ENCODE results near the gene LPIN3. TPM values are rescaled to one million over a fixed set of nuclear protein-coding genes. Genes with fewer than 3 reads are reported as not detected.

LPIN3 gene
- total RNA-seq, 1 experiment from 2014 or later: 18.5 TPM

DNA sequence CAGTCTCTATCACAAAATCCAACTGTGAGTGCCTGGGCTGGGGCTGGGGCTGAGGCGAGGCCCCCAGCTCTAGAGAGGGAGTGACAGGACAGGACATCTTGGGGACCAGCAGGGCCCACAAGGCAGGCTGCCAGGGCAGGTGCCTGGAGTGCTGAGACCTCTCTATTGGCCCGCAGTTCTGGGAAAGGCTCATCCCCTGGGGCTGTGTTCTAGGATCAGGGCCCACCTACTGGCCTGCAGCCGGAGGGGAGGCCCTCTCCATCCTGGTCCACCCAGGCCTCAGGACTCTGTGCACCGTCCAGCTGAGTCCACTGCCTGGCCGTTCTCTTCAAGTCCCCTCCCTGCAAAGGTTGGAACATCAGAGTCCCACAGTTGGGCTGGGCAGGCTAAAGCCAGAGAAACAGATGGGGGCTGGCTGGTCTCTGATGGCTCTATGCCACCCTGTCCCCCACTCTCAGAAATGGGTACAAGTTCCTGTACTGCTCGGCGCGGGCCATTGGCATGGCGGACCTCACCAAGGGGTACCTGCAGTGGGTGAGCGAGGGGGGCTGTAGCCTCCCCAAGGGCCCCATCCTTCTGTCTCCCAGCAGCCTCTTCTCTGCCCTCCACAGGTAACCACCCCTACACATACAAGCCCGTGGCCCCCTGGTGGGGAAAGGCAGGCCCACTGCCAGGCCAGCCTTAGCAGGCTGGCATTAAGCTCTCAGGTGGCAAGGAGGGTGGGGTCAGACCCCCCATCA lies 17.0 kb downstream of the LPIN3 start:
- H3K9me3 ChIP-seq (ENCODE audit: control insufficient read depth in 1 of 2, insufficient read depth in 1 of 2, low read depth in 1 of 2, low read length in 2 of 2): no peaks in the 10 kb centered on the region
- CTCF ChIA-PET: no interaction called here
- no peaks in the 10 kb centered on the region for H3K9me2 ChIP-seq (ENCODE audit: insufficient read depth)
- 0 out of 4 replicates have a peak, but pooled peaks cover 0 to 3% of the 10 kb centered on the region in 2 experiments for H3K36me3 ChIP-seq (ENCODE audit: control insufficient read depth in 1 of 2, insufficient read depth in 2 of 2, low read length in 2 of 2)
- TF ChIP-seq, protein P1, sequence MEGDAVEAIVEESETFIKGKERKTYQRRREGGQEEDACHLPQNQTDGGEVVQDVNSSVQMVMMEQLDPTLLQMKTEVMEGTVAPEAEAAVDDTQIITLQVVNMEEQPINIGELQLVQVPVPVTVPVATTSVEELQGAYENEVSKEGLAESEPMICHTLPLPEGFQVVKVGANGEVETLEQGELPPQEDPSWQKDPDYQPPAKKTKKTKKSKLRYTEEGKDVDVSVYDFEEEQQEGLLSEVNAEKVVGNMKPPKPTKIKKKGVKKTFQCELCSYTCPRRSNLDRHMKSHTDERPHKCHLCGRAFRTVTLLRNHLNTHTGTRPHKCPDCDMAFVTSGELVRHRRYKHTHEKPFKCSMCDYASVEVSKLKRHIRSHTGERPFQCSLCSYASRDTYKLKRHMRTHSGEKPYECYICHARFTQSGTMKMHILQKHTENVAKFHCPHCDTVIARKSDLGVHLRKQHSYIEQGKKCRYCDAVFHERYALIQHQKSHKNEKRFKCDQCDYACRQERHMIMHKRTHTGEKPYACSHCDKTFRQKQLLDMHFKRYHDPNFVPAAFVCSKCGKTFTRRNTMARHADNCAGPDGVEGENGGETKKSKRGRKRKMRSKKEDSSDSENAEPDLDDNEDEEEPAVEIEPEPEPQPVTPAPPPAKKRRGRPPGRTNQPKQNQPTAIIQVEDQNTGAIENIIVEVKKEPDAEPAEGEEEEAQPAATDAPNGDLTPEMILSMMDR (IDR thresholded peaks at IDR 0.05 in 2 of 3, conservative IDR thresholded peaks at IDR 0.05 in 1 of 3; ENCODE audit: borderline replicate concordance in 1 of 3, insufficient read depth in 1 of 3, low read depth in 2 of 3, low read length in 2 of 3): 0 out of 6 replicates have a peak, but pooled peaks of 1 of the 3 experiments have one; percentile 25
- TF ChIP-seq TCF7L2 (IDR thresholded peaks at IDR 0.05; ENCODE audit: borderline replicate concordance, extremely low read depth, insufficient read depth, insufficient read length): no peak
- no peak for DNase-seq (ENCODE audit: low read depth, low spot score)
- H3K4me1 ChIP-seq (ENCODE audit: control insufficient read depth in 1 of 2, insufficient read depth in 2 of 2, low read length in 2 of 2): no peaks in the 10 kb centered on the region
- peak; percentile 49 for ATAC-seq
- no peak overlapping the region for H2AFZ ChIP-seq (ENCODE audit: low read depth, low read length, poor library complexity, severe bottlenecking)
- RAD21 ChIA-PET (ENCODE audit: low non-redundant PET in 1 of 2, low total read pairs in 2 of 2, uncharacterized antibody in 2 of 2, unreplicated experiment in 2 of 2): no interaction called here
- H3K79me2 ChIP-seq (ENCODE audit: insufficient read depth, low read length): no peaks in the 10 kb centered on the region
- no peak overlapping the region for H3K4me2 ChIP-seq (ENCODE audit: low read length)
- intact Hi-C loops (cut with micrococcal nuclease): no loop called here
- POLR2A ChIA-PET: no interaction called here
- no peak overlapping the region for H3K4me3 ChIP-seq (replicated peaks in 1 of 2; ENCODE audit: low read depth in 1 of 2, low read length in 2 of 2)
- H3K9ac ChIP-seq (ENCODE audit: low read length): no peak overlapping the region
- H3K27me3 ChIP-seq (ENCODE audit: insufficient read depth, low read length): no peaks in the 10 kb centered on the region
- H3K27ac ChIP-seq (ENCODE audit: low read depth, low read length): no peak overlapping the region
- H4K20me1 ChIP-seq (ENCODE audit: insufficient read depth): no peaks in the 10 kb centered on the region
- no TSS peak for BruUV-seq (replicated peaks)

GRCh38 chr20:41358230-41358629 lies 17.6 kb downstream of the LPIN3 start:
- no peak overlapping the region for H3K27ac ChIP-seq (ENCODE audit: low read depth, low read length)
- no peak overlapping the region for H2AFZ ChIP-seq (ENCODE audit: low read depth, low read length, poor library complexity, severe bottlenecking)
- no peak for TF ChIP-seq FOSL1 (IDR thresholded peaks at IDR 0.05; ENCODE audit: low read depth)
- TF ChIP-seq, protein P1 (IDR thresholded peaks at IDR 0.05 in 2 of 3, conservative IDR thresholded peaks at IDR 0.05 in 1 of 3; ENCODE audit: borderline replicate concordance in 1 of 3, insufficient read depth in 1 of 3, low read depth in 2 of 3, low read length in 2 of 3): no peak
- no peak for TF ChIP-seq SRF (IDR thresholded peaks at IDR 0.05; ENCODE audit: low read depth)
- no TSS peak for BruUV-seq (replicated peaks)
- no peaks in the 10 kb centered on the region for H3K79me2 ChIP-seq (ENCODE audit: insufficient read depth, low read length)
- H3K36me3 ChIP-seq (ENCODE audit: control insufficient read depth in 1 of 2, insufficient read depth in 2 of 2, low read length in 2 of 2): 0 out of 4 replicates have a peak, but pooled peaks cover 0 to 3% of the 10 kb centered on the region in 2 experiments
- H4K20me1 ChIP-seq (ENCODE audit: insufficient read depth): no peaks in the 10 kb centered on the region
- POLR2A ChIA-PET: no interaction called here
- H3K4me3 ChIP-seq (replicated peaks in 1 of 2; ENCODE audit: low read depth in 1 of 2, low read length in 2 of 2): no peak overlapping the region
- H3K9me3 ChIP-seq (ENCODE audit: control insufficient read depth in 1 of 2, insufficient read depth in 1 of 2, low read depth in 1 of 2, low read length in 2 of 2): no peaks in the 10 kb centered on the region
- H3K4me2 ChIP-seq (ENCODE audit: low read length): no peak overlapping the region
- no peaks in the 10 kb centered on the region for H3K27me3 ChIP-seq (ENCODE audit: insufficient read depth, low read length)
- intact Hi-C loops (cut with micrococcal nuclease): no loop called here
- H3K9ac ChIP-seq (ENCODE audit: low read length): no peak overlapping the region
- H3K9me2 ChIP-seq (ENCODE audit: insufficient read depth): no peaks in the 10 kb centered on the region
- H3K4me1 ChIP-seq (ENCODE audit: control insufficient read depth in 1 of 2, insufficient read depth in 2 of 2, low read length in 2 of 2): no peaks in the 10 kb centered on the region
- ATAC-seq: no peak
- no peak for DNase-seq (ENCODE audit: low read depth, low spot score)
- CTCF ChIA-PET: interaction anchor here (0.6 kb wide), 1 partner anchor 182 kb away, joined by 3 read pairs; no protein-coding TSS in a partner anchor
- RAD21 ChIA-PET (ENCODE audit: low non-redundant PET in 1 of 2, low total read pairs in 2 of 2, uncharacterized antibody in 2 of 2, unreplicated experiment in 2 of 2): no interaction called here
